HEK293 (cell line): ENCODE data around the gene CASP8AP2.

ENCODE experiments used
- CTCF ChIA-PET: fragments of 350-600 bp; formaldehyde crosslinking; extraction: SDS; loops from one replicate; lab custom pipeline; 2021; ENCODE audit warnings: antibody characterized with exemption; lab: Yijun Ruan, JAX
- POLR2A ChIA-PET: fragments of 300-600 bp; formaldehyde crosslinking; extraction: SDS; loops from one replicate; lab custom pipeline; 2020; ENCODE audit warnings: antibody characterized with exemption, inconsistent platforms; lab: Yijun Ruan, JAX
- H3K27ac ChIP-seq: fragments of 200-500 bp; sonication (Bioruptor generic); 2 replicates; pipeline ENCODE4 v1.5.1; 2014; ENCODE audit warnings: low read depth, low read length, control low read depth, inconsistent platforms; ENCODE audit errors: extremely low read depth
- H3K36me3 ChIP-seq, 2 experiments: fragments of 200-500 bp in 1 of 2; sonication (Bioruptor generic) in 1 of 2; 1 replicate in 1 of 2; 2 replicates in 1 of 2; pipeline ENCODE4 v1.5.1; 2014 to 2017; ENCODE audit warnings: inconsistent platforms in 2 of 2, low read length in 2 of 2; ENCODE audit not compliant: control insufficient read depth in 2 of 2, insufficient read depth in 1 of 2
- H3K4me1 ChIP-seq: fragments of 200-500 bp; sonication (Bioruptor generic); 2 replicates; pipeline ENCODE4 v1.5.1; 2014; ENCODE audit warnings: mild to moderate bottlenecking, low read length, inconsistent platforms; ENCODE audit not compliant: control insufficient read depth, insufficient read depth
- H3K4me3 ChIP-seq: 2 replicates; pipeline ENCODE4 v1.5.1; 2011; ENCODE audit warnings: low read depth, mild to moderate bottlenecking, control low read depth, low read length, moderate library complexity
- H3K9me3 ChIP-seq: fragments of 200-500 bp; sonication (Bioruptor generic); 2 replicates; pipeline ENCODE4 v1.5.1; 2014; ENCODE audit warnings: low read depth, low read length, inconsistent platforms; ENCODE audit not compliant: control insufficient read depth, insufficient read depth
- GLIS1 ChIP-seq: fragments of 450-650 bp; formaldehyde crosslinking; IDR thresholded peaks from 2 replicates; pipeline ENCODE4 v1.5.1; 2016; ENCODE audit warnings: missing biosample characterization, missing genetic modification characterization
- HOXC10 ChIP-seq: sonication (generic); formaldehyde crosslinking; IDR thresholded peaks from 2 replicates; pipeline ENCODE4 v1.8.1; 2023; ENCODE audit warnings: mild to moderate bottlenecking, missing genetic modification reagents
- HOXD13 ChIP-seq: sonication (generic); formaldehyde crosslinking; IDR thresholded peaks from 2 replicates; pipeline ENCODE4 v1.8.0; 2022; ENCODE audit warnings: missing genetic modification reagents, borderline replicate concordance
- KLF16 ChIP-seq: fragments of 450-650 bp; formaldehyde crosslinking; IDR thresholded peaks from 2 replicates; pipeline ENCODE4 v1.5.1; 2017; ENCODE audit warnings: missing biosample characterization, missing genetic modification characterization
- SP3 ChIP-seq: fragments of 450-650 bp; formaldehyde crosslinking; IDR thresholded peaks from 2 replicates; pipeline ENCODE4 v1.5.1; 2016; ENCODE audit warnings: missing biosample characterization, missing genetic modification characterization
- TRIM28 ChIP-seq: IDR thresholded peaks from 2 replicates; pipeline ENCODE4 v1.6.1; 2011; ENCODE audit warnings: low read length, control low read depth, borderline replicate concordance
- YY2 ChIP-seq: fragments of 450-650 bp; formaldehyde crosslinking; IDR thresholded peaks from 2 replicates; pipeline ENCODE4 v1.5.1; 2016; ENCODE audit warnings: missing biosample characterization, missing genetic modification characterization
- ZNF114 ChIP-seq: fragments of 450-650 bp; formaldehyde crosslinking; IDR thresholded peaks from 2 replicates; pipeline ENCODE4 v1.5.0; 2017; ENCODE audit warnings: missing biosample characterization, missing genetic modification characterization
- ZNF184 ChIP-seq: fragments of 450-650 bp; IDR thresholded peaks from 2 replicates; pipeline ENCODE4 v1.5.1; 2018; ENCODE audit warnings: missing biosample characterization, mild to moderate bottlenecking, missing genetic modification characterization
- ZNF350 ChIP-seq: fragments of 450-650 bp; formaldehyde crosslinking; IDR thresholded peaks from 2 replicates; pipeline ENCODE4 v1.5.0; 2017; ENCODE audit warnings: missing biosample characterization, mild to moderate bottlenecking, missing genetic modification characterization
- ZNF426 ChIP-seq: fragments of 450-650 bp; formaldehyde crosslinking; IDR thresholded peaks from 2 replicates; pipeline ENCODE4 v1.5.1; 2017; ENCODE audit warnings: missing biosample characterization, missing genetic modification characterization, mild to moderate bottlenecking, inconsistent platforms, moderate library complexity
- ZNF48 ChIP-seq: fragments of 450-650 bp; formaldehyde crosslinking; IDR thresholded peaks from 2 replicates; pipeline ENCODE4 v1.5.1; 2016; ENCODE audit warnings: missing biosample characterization, missing genetic modification characterization
- ZNF510 ChIP-seq: fragments of 450-650 bp; formaldehyde crosslinking; IDR thresholded peaks from 2 replicates; pipeline ENCODE4 v1.5.1; 2018; ENCODE audit warnings: mild to moderate bottlenecking, missing genetic modification characterization, missing biosample characterization; ENCODE audit not compliant: insufficient replicate concordance
- ZNF514 ChIP-seq: fragments of 450-650 bp; formaldehyde crosslinking; IDR thresholded peaks from 2 replicates; pipeline ENCODE4 v1.5.1; 2016; ENCODE audit warnings: missing biosample characterization, missing genetic modification characterization
- ZNF549 ChIP-seq: fragments of 450-650 bp; IDR thresholded peaks from 2 replicates; pipeline ENCODE4 v1.5.1; 2018; ENCODE audit warnings: missing biosample characterization, missing genetic modification characterization, mild to moderate bottlenecking, inconsistent platforms, moderate library complexity
- ZNF561 ChIP-seq: fragments of 450-650 bp; IDR thresholded peaks from 2 replicates; pipeline ENCODE4 v1.5.1; 2018; ENCODE audit warnings: missing biosample characterization, missing genetic modification characterization, borderline replicate concordance
- ZNF596 ChIP-seq: fragments of 450-650 bp; IDR thresholded peaks from 2 replicates; pipeline ENCODE4 v1.5.0; 2018; ENCODE audit warnings: missing biosample characterization, mild to moderate bottlenecking, missing genetic modification characterization, moderate library complexity
- ZNF623 ChIP-seq: fragments of 450-650 bp; formaldehyde crosslinking; IDR thresholded peaks from 2 replicates; pipeline ENCODE4 v1.5.1; 2016; ENCODE audit warnings: missing biosample characterization, missing genetic modification characterization
- ZNF701 ChIP-seq: fragments of 450-650 bp; formaldehyde crosslinking; IDR thresholded peaks from 2 replicates; pipeline ENCODE4 v1.5.1; 2016; ENCODE audit warnings: missing biosample characterization, missing genetic modification characterization
- ZNF837 ChIP-seq: fragments of 450-650 bp; formaldehyde crosslinking; IDR thresholded peaks from 2 replicates; pipeline ENCODE4 v1.5.1; 2016; ENCODE audit warnings: missing biosample characterization, missing genetic modification characterization
- TF ChIP-seq, protein P1 (sequence below): fragments of 450-650 bp; formaldehyde crosslinking; IDR thresholded peaks from 2 replicates; pipeline ENCODE4 v1.5.1; 2017; ENCODE audit warnings: missing biosample characterization, missing genetic modification characterization
- TF ChIP-seq, protein P2 (sequence below): fragments of 450-650 bp; formaldehyde crosslinking; IDR thresholded peaks from 2 replicates; pipeline ENCODE4 v1.5.1; 2016; ENCODE audit warnings: missing biosample characterization, missing genetic modification characterization
- TF ChIP-seq, protein P3 (sequence below): fragments of 450-650 bp; IDR thresholded peaks from 2 replicates; pipeline ENCODE4 v1.5.1; 2018; ENCODE audit warnings: missing biosample characterization, mild to moderate bottlenecking, missing genetic modification characterization
- TF ChIP-seq, protein P4 (sequence below): fragments of 450-650 bp; formaldehyde crosslinking; IDR thresholded peaks from 2 replicates; pipeline ENCODE4 v1.5.1; 2016; ENCODE audit warnings: missing biosample characterization, missing genetic modification characterization
- TF ChIP-seq, protein P5 (sequence below): fragments of 450-650 bp; formaldehyde crosslinking; optimal IDR thresholded peaks from 2 replicates; pipeline ENCODE3; 2016; ENCODE audit warnings: missing biosample characterization, mild to moderate bottlenecking, missing genetic modification characterization

CASP8AP2 gene

DNA sequence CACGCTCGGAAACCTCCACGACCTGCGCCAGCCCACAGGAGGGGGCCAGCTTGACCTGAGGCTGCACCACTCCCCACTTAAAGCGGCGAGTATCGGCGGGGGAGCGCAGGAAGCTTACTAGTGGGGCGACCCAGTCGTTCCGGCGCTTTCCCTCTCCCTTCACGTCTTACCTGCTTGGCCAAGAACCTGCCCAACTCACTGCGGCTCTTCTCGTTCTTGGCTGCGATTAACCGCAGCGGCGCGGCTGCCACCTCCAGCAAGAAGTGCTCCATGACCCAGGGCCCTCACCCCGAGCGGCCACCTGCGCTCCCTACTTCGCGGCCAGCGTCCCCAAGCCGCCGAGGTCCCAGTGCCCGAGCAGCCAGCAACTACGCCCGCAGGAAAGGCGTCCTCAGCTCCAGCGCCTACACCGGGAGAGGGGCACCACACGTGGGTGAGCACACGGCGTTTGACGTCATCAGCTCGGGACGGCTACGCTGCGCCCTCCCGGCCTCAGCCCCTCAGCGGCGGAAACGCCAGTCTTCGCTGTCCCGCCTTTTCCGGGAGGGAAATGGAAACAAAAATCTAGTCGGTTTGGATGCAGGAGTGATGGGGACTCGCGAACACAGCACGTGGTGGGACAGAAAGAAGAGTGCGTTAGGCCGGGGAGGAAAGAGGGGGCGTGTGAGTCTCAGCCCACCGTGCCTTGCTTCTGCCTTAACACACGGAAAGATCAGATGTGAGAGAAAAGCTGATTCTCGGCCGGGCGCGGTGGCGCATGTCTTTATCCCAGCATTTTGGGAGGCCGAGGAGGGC, 10.1 kb upstream of the CASP8AP2 start, which contains the start of gene MDN1:
TSS of gene MDN1 (minus strand) at position 459 of the 795 bp plus-strand sequence. CDS start at position 272, 187 bp downstream.
- H3K4me3 ChIP-seq = peak within 1 kb of the TSS; percentile 87
- H3K4me1 ChIP-seq = 0 out of 2 replicates have a peak, but pooled peaks cover 4% of the 10 kb centered on the region
- H3K27ac ChIP-seq = peak within 1 kb of the TSS; percentile 57
- ChIA-PET CTCF (interaction anchor here (0.6 to 1.5 kb wide), 6 partner anchors 9 to 218 kb away, joined by 3 to 6 read pairs (median 4); no protein-coding TSS in a partner anchor), POLR2A (interaction anchor here (0.6 to 3.0 kb wide), 14 partner anchors 9 to 767 kb away, joined by 3 to 55 read pairs (median 3); partner anchors contain the start of genes CASP8AP2, LYRM2, MAP3K7 and UBE2J1)
- no peaks in the 10 kb centered on the region for H3K9me3 ChIP-seq
- H3K36me3 ChIP-seq = peaks cover 0 to 3% of the 10 kb centered on the region in 2 experiments; a peak in 1 of 3 replicates
- TF ChIP-seq ZNF837 (tag by site-specific recombination) (no peak), ZNF48 (tag by site-specific recombination) (no peak), ZNF596 (tag by site-specific recombination) (no peak), ZNF701 (tag by site-specific recombination) (0 out of 2 replicates have a peak, but pooled peaks have one; percentile 17), ZNF514 (tag by site-specific recombination) (no peak), HOXC10 (CRISPR knock-in tag) (no peak), ZNF623 (tag by site-specific recombination) (no peak), TRIM28 (peak; percentile 53; the same call in 1 of the 2 replicates), SP3 (tag by site-specific recombination) (peak; percentile 75), ZNF426 (tag by site-specific recombination) (no peak), ZNF184 (tag by site-specific recombination) (no peak), ZNF114 (tag by site-specific recombination) (no peak), ZNF510 (tag by site-specific recombination) (no peak), KLF16 (peak; percentile 76), GLIS1 (tag by site-specific recombination) (peak; percentile 75), ZNF561 (no peak), ZNF549 (tag by site-specific recombination) (no peak), ZNF350 (tag by site-specific recombination) (no peak), HOXD13 (CRISPR knock-in tag) (no peak; the same call in 1 of the 2 replicates), YY2 (tag by site-specific recombination) (peak; percentile 74)
- TF ChIP-seq, protein P1, sequence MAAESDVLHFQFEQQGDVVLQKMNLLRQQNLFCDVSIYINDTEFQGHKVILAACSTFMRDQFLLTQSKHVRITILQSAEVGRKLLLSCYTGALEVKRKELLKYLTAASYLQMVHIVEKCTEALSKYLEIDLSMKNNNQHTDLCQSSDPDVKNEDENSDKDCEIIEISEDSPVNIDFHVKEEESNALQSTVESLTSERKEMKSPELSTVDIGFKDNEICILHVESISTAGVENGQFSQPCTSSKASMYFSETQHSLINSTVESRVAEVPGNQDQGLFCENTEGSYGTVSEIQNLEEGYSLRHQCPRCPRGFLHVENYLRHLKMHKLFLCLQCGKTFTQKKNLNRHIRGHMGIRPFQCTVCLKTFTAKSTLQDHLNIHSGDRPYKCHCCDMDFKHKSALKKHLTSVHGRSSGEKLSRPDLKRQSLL (tag by site-specific recombination) = peak; percentile 96
- TF ChIP-seq, protein P2, sequence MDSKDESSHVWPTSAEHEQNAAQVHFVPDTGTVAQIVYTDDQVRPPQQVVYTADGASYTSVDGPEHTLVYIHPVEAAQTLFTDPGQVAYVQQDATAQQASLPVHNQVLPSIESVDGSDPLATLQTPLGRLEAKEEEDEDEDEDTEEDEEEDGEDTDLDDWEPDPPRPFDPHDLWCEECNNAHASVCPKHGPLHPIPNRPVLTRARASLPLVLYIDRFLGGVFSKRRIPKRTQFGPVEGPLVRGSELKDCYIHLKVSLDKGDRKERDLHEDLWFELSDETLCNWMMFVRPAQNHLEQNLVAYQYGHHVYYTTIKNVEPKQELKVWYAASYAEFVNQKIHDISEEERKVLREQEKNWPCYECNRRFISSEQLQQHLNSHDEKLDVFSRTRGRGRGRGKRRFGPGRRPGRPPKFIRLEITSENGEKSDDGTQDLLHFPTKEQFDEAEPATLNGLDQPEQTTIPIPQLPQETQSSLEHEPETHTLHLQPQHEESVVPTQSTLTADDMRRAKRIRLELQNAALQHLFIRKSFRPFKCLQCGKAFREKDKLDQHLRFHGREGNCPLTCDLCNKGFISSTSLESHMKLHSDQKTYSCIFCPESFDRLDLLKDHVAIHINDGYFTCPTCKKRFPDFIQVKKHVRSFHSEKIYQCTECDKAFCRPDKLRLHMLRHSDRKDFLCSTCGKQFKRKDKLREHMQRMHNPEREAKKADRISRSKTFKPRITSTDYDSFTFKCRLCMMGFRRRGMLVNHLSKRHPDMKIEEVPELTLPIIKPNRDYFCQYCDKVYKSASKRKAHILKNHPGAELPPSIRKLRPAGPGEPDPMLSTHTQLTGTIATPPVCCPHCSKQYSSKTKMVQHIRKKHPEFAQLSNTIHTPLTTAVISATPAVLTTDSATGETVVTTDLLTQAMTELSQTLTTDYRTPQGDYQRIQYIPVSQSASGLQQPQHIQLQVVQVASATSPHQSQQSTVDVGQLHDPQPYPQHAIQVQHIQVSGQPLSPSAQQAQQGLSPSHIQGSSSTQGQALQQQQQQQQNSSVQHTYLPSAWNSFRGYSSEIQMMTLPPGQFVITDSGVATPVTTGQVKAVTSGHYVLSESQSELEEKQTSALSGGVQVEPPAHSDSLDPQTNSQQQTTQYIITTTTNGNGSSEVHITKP (tag by site-specific recombination) = no peak; the same call in 1 of the 2 replicates
- TF ChIP-seq, protein P3, sequence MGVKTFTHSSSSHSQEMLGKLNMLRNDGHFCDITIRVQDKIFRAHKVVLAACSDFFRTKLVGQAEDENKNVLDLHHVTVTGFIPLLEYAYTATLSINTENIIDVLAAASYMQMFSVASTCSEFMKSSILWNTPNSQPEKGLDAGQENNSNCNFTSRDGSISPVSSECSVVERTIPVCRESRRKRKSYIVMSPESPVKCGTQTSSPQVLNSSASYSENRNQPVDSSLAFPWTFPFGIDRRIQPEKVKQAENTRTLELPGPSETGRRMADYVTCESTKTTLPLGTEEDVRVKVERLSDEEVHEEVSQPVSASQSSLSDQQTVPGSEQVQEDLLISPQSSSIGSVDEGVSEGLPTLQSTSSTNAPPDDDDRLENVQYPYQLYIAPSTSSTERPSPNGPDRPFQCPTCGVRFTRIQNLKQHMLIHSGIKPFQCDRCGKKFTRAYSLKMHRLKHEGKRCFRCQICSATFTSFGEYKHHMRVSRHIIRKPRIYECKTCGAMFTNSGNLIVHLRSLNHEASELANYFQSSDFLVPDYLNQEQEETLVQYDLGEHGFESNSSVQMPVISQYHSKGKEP (tag by site-specific recombination) = no peak
- TF ChIP-seq, protein P4, sequence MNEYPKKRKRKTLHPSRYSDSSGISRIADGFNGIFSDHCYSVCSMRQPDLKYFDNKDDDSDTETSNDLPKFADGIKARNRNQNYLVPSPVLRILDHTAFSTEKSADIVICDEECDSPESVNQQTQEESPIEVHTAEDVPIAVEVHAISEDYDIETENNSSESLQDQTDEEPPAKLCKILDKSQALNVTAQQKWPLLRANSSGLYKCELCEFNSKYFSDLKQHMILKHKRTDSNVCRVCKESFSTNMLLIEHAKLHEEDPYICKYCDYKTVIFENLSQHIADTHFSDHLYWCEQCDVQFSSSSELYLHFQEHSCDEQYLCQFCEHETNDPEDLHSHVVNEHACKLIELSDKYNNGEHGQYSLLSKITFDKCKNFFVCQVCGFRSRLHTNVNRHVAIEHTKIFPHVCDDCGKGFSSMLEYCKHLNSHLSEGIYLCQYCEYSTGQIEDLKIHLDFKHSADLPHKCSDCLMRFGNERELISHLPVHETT (tag by site-specific recombination) = peak; percentile 40
- TF ChIP-seq, protein P5, sequence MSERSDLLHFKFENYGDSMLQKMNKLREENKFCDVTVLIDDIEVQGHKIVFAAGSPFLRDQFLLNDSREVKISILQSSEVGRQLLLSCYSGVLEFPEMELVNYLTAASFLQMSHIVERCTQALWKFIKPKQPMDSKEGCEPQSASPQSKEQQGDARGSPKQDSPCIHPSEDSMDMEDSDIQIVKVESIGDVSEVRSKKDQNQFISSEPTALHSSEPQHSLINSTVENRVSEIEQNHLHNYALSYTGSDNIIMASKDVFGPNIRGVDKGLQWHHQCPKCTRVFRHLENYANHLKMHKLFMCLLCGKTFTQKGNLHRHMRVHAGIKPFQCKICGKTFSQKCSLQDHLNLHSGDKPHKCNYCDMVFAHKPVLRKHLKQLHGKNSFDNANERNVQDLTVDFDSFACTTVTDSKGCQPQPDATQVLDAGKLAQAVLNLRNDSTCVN (tag by site-specific recombination) = peak; percentile 62
